DMS53 (cell line): ENCODE data around the gene BDP1.
"Not testable (repeated sequence)": the region's sequence is repeated elsewhere in the genome, so short reads cannot be mapped to it uniquely, and the experiment has no call there.

Source experiments
- DNase-seq: peaks from one replicate; lab custom pipeline; 2025; lab: John Stamatoyannopoulos, UW

The BDP1 gene

GRCh38 chr5:71471193-71471592 is 15.7 kb downstream of the BDP1 start:
- DNase-seq, result no peak

- DNase-seq, result peak; percentile 59
These were observed 20.4 kb downstream of the BDP1 start for GRCh38 chr5:71475788-71476384.

- peak; percentile 13 for DNase-seq
These were observed 26.0 kb downstream of the BDP1 start for GRCh38 chr5:71481441-71481840.

DNA sequence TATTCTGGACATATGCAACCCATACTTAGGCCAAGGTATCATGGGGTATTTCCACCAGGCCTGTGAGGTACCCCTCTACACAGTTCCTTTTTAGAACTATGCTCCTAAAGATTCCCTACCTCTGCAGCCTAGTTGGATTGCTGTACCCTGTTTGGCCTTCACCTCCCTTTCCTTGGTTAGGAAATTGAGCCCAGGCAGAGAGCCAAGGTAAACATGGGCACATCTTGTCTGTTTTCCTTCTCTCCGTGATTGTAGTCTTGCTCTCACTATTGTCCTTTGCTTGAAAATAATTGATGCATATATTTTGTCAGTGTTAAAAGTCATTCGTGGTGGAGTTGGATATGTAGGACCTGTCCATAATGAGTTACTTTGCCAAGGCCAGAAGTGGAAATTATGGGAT is 26.7 kb downstream of the BDP1 start:
- DNase-seq, result peak; percentile 69

DNA sequence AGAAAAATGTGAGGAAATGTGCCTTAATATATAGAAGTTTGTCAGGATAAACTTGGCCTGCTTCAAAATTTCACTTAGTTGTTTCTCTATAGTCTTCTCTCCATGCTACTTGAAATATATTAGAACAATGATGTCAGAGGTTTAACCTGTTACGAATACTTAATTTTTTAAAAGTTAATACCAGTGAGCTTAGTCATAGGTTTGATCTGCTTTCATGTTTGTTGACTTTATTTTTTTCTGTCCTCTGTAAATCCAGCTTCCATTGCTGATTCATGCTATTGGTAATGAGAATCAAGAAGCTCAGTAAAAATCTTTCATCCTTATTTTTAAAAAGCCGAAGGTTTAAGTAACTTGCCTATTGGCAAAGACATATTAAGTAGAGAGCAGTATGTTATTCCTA is 27.9 kb downstream of the BDP1 start:
- peak; percentile 86 for DNase-seq

- DNase-seq, result no peak
These were observed 37.6 kb downstream of the BDP1 start for GRCh38 chr5:71492817-71493615.

GRCh38 chr5:71494202-71494601 is 38.8 kb downstream of the BDP1 start:
- not testable (repeated sequence) for DNase-seq

DNA sequence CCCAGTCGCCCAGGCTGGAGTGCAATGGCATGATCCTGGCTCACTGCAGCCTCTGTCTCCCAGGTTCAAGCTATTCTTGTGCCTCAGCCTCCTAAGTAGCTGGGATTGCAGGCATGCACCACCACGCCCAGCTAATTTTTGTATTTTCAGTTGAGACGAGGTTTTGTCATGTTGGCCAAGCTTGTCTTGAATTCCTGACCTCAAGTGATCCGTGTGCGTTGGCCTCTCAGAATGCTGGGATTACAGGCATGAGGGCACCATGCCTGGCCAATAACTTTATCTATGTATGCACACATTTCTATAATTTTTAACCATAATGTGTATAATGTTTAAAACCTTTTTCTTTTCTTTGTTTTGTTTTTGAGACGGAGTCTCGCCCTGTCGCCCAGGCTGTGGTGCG is 43.3 kb downstream of the BDP1 start:
- DNase-seq, result not testable (repeated sequence)

DNA sequence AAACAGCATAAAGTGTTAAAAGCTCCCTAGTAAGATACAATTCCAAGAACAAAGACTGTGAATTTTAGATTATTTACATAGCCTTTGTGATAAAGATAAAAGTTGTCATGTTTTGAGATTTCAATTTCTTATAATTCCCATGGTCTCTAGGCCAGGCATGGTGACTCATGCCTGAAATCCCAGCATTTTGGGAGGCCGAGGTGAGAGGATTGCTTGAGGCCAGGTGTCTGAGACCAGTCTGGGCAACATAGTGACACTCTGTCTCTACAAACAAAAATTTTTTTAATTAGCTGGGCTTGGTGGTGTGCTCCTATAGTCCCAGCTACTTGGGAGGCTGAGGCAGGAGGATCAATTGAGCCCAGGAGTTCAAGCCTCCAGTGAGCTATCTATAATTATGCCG is 48.1 kb downstream of the BDP1 start:
- DNase-seq, result no peak

GRCh38 chr5:71522151-71522550 is 66.7 kb downstream of the BDP1 start:
- DNase-seq, result no peak

GRCh38 chr5:71525611-71526010 is 70.2 kb downstream of the BDP1 start:
- DNase-seq, result not testable (repeated sequence)

DNA sequence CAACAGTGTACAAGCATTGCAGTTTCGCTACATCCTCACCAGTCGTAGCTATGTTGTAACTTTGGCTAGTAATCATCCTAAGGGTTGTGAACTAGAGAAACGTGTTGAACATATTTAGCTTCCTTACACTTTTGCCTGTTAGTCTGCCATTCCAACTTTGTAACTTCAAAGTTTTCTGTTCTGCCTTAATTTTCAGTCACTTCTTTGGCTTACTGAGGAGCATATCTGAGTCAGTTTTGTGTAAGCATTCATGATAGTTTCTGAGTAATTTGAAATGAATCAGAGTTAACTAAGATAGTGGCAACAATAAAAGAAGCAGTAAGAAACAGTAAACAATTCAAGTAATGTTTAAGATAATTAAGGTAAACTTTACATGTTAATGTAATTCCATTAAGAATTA is 72.8 kb downstream of the BDP1 start:
- DNase-seq, result no peak

GRCh38 chr5:71529682-71530081 is 74.2 kb downstream of the BDP1 start:
- no peak for DNase-seq

DNA sequence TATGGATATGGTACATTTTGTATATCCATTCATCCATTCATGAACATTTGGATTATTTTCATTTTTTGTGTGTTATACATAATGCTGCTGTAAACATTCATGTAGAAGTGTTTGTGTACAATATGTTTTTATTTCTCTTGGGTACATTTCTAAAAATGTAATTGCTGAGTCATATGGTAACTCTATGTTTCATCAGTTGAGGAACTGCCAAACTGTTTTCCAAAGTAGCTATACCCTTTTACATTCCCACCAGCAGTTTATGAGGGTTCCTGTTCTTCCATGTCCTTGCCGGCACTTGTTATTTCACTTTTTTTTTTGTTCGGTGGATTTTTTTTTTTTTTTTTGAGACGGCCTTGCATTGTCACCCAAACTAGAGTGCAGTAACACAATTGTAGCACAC is 77.7 kb downstream of the BDP1 start:
- DNase-seq, result no peak

GRCh38 chr5:71533615-71534014 is 78.2 kb downstream of the BDP1 start:
- DNase-seq, result peak; percentile 20

DNA sequence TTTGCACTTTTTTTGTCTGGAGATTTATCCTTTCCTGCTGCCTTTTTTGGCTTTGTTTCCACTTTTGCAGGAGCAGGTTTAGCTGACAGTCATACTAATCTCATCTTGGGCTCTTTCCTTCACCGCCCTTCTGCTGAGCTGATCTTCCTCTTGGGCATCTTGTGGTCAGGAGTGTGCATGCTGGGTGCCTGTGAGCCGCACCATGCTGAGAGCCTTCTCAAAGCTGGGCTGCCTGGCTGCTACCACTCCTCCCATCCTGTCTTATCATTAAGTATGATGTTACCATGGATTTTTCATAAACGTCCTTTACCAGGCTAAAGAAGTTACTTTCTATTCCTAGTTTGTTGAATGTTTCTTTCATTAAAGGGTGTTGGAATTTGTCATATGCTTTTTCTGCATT is 82.2 kb downstream of the BDP1 start:
- DNase-seq, result no peak

DNA sequence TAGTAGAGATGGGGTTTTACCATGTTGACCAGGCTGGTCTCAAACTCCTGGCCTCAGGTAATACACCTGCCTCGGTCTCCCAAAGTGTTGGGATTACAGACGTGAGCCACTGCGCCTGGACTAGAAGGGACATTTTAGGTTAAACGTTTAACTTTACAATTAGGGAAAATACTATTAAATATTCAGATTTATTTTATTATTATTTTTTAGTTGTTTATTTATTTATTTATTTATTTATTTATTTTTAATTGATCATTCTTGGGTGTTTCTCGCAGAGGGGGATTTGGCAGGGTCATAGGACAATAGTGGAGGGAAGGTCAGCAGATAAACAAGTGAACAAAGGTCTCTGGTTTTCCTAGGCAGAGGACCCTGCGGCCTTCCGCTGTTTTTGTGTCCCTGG is 95.4 kb downstream of the BDP1 start:
- not testable (repeated sequence) for DNase-seq

DNA sequence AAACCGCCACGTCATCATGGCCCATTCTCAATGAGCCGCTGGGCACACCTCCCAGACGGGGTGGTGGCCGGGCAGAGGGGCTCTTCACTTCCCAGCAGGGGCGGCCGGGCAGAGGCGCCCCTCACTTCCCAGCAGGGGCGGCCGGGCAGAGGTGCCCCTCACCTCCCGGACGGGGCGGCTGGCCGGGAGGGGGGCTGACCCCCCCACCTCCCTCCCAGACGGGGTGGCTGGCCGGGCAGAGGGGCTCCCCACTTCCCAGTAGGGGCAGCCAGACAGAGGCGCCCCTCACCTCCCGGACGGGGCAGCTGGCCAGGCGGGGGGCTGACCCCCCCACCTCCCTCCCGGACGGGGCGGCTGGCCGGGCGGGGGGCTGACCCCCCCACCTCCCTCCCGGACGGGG is 96.1 kb downstream of the BDP1 start:
- not testable (repeated sequence) for DNase-seq

DNA sequence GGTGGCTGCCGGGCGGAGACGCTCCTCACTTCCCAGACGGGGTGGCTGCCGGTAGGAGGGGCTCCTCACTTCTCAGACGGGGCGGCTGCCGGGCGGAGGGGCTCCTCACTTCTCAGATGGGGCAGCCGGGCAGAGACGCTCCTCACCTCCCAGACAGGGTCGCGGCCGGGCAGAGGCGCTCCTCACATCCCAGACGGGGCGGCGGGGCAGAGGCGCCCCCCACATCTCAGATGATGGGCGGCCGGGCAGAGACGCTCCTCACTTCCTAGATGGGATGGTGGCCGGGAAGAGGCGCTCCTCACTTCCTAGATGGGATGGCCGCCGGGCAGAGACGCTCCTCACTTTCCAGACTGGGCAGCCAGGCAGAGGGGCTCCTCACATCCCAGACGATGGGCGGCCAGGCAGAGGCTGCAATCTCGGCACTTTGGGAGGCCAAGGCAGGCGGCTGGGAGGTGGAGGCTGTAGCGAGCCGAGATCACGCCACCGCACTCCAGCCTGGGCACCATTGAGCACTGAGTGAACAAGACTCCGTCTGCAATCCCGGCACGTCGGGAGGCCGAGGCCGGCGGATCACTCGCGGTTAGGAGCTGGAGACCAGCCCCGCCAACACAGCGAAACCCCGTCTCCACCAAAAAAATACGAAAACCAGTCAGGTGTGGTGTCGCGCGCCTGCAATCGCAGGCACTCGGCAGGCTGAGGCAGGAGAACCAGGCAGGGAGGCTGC is 96.7 kb downstream of the BDP1 start:
- DNase-seq, result not testable (repeated sequence)

DNA sequence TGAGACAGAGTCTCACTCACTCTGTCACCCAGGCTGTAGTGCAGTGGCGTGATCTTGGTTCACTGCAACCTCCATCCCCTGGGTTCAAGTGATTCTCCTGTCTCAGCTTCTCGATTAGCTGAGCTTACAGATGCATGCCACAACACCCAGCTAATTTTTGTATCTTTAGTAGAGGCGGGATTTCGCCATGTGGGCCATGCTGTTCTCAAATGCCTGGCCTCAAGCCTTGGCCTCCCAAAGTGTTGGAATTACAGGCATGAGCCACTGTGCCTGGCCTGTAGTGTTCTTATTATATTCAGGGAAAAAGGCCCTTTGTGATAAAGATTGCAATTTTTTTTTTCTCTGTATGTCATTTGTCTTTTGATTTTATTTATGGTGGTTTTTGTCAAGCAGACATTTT is 107.7 kb downstream of the BDP1 start:
- DNase-seq, result no peak

GRCh38 chr5:71564895-71565294 is 109.4 kb downstream of the BDP1 start:
- DNase-seq, result no peak

DNA sequence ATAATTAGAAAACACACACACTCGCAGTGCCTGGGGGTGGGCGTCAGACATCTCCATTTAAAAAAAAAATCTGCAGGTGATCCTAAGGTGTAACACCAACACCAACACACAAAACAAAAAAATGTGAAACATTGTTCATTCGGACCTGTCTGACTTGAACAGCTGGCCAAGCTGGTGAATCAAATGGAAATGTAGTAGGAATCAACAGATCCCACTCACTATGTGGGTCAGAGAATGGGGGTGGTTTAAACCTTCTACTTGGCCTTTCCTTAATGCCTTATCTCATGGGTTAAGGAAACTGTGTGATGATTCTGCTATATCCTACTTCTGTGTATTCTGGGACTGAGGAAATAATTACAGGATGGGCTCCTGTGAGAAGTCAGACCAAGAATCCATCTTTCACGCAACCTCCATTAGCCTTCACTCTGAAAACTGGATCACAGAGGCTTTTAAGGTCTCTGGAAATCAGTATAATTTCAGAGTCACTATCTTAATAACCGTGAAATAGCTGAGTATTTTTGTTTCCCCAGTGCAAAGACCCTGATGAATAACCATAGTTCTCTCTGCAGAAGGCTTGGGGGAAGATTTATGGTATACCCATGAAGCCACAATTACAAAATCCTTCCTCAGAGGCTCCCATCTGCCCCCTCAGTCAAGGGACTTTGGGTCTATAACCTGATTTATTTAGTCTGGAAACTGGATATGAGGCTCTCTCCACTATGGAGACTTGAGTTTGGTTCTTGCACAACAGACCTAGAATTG is 114.5 kb downstream of the BDP1 start:
- DNase-seq, result no peak
